Fibroblast of pulmonary artery (primary cell): ENCODE results near the gene DIPK1A.

ENCODE experiments used
- DNase-seq: peaks from one replicate; pipeline ENCODE4 v3.0.0-alpha.2; 2010; ENCODE audit warnings: low read depth
- H3K4me3 ChIP-seq: replicated peaks from 2 replicates; pipeline ENCODE4 v1.5.1; 2011; ENCODE audit warnings: low read depth, mild to moderate bottlenecking, control low read depth, low read length, moderate library complexity
- TF ChIP-seq, protein P1 (sequence below): IDR thresholded peaks from 2 replicates; pipeline ENCODE4 v1.5.1; 2011; ENCODE audit warnings: mild to moderate bottlenecking, control low read depth, low read length, inconsistent platforms; ENCODE audit errors: missing control alignments

The DIPK1A gene

DNA sequence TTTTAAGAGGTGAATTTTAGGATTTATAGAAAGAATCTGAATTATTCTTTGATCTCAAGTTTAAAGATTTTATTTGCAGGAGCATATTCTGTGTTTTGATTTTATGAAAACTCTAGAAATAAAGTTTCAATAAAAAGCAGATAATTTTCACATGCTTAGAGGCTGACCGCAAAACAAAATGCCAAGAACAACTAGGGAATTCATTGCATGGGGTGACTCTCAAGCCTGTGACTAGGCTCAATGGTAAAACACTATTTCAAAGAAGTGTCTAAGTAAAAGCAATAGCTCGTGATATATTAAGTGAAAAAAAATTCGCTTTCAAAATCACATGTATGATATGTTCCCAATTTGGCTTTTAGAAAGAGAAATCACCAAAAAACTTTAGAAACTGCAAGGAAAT, 79.9 kb downstream of the DIPK1A start:
- DNase-seq: no peak
- TF ChIP-seq, protein P1, sequence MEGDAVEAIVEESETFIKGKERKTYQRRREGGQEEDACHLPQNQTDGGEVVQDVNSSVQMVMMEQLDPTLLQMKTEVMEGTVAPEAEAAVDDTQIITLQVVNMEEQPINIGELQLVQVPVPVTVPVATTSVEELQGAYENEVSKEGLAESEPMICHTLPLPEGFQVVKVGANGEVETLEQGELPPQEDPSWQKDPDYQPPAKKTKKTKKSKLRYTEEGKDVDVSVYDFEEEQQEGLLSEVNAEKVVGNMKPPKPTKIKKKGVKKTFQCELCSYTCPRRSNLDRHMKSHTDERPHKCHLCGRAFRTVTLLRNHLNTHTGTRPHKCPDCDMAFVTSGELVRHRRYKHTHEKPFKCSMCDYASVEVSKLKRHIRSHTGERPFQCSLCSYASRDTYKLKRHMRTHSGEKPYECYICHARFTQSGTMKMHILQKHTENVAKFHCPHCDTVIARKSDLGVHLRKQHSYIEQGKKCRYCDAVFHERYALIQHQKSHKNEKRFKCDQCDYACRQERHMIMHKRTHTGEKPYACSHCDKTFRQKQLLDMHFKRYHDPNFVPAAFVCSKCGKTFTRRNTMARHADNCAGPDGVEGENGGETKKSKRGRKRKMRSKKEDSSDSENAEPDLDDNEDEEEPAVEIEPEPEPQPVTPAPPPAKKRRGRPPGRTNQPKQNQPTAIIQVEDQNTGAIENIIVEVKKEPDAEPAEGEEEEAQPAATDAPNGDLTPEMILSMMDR: no peak
- no peak overlapping the region for H3K4me3 ChIP-seq

DNA sequence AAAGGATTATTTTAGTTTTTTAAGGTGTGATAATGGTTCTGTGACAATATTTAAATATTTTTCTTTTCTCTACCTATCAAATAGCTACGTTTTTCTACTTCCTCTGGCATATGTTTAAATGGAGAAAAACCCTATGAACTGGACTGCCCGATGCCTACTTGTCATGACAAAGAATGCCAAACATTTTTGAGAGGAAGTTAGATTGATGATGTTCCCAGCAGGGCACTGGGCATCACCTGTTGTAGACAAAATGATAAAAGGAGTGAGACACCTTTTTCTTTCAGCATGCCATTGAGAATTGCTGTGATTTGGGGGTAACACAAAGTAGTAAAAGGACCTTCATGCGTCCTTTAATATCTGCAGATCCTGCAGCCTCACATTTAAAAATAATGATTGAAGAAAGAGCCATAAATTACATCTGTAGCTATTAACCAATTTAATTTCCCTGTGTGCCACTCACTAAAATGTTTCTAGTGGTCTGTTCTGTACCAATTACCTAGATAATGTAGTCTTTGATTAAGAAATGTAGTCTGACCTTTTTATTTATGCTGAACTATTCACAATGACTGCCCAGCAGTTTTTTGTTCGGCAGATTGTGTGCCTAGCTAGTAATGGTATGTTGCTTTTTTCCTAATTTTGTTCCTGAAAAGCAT, 81.8 kb downstream of the DIPK1A start:
- TF ChIP-seq, protein P1: no peak
- no peak for DNase-seq
- no peak overlapping the region for H3K4me3 ChIP-seq

DNA sequence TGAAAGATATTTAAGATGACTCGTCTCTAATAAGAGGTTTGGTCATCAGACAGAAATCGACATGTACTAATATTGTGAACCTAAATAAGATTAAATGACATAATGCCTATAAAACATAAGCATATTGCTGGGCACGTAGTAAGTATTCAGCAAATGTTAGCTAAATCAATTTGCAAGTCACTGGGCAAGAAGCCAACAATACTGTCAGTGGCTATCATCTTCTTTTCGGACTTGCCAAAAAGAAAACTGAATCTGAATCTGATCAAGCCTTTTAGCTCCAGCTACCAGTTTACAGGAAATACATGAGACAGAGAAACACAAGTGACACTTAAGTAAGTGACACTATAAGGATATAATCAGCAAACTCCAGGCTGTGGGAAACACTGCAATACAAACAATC, 83.5 kb downstream of the DIPK1A start:
- DNase-seq: no peak
- no peak overlapping the region for H3K4me3 ChIP-seq
- TF ChIP-seq, protein P1: no peak

DNA sequence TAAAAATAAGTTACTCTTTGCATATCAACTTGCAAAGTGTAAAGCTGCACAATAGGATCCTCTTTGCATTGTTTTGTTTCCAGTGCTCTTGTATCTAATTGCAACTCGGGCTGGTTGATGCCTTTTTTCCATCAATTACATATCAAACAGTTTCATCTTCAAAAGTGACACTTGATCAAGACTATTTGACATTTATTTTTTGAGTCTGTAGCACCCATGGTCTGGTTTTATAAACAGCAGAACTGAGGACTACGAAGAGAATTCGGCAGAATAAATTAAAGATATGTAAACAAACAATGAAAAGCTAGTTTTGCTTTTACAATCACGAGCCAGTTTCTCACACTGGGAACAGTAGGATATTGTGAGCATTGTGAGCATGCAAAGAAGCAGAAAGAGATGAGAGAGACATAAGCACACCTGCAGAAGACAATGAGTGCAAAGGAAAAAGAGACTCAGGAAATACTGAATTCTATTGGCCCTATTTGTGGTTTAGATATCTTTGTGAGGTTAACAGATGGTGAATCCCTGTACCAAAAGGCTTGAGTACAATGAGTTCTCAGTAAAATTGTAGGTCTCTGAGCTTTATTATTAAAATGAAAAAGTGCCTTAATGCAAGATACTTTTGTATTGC, 84.1 kb downstream of the DIPK1A start:
- TF ChIP-seq, protein P1: no peak
- no peak for DNase-seq
- H3K4me3 ChIP-seq: no peak overlapping the region

DNA sequence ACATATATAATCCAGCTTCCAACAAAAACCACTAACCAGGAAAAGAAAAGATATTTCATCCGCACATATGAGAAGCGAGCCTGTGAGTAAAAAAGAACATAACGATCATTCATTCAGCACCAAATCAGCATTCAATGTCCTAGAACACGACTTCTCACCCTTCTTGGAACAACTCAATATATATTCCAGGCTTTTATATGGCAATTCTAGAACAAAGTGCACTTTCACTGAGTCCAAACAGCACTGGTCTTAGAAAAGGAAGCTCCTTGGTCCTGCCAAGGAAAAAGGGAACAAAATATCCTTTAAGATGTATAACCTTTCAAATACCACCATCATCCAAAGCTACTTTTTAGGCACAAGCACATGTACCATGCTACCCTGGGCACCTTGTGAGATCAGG, 84.9 kb downstream of the DIPK1A start:
- H3K4me3 ChIP-seq: no peak overlapping the region
- TF ChIP-seq, protein P1: no peak
- no peak for DNase-seq

DNA sequence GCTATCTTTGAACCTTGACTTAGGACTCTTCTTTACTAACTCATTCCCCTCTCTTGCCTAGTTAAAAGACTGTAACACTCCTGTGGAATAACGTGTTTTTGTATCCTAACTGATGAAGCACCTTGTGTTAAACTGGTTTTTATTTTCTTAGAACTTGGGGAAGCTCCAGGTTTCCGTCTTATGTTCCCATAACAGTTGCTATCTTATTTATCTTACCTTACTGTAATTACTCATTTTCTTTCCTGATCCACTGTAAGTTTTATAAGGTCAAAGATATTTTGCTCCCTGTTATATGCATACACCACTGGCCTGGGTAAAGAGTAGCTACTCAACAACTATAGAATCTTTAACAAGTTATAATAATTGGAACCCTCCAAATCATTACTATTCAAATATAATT, 86.3 kb downstream of the DIPK1A start:
- TF ChIP-seq, protein P1: no peak
- DNase-seq: no peak
- H3K4me3 ChIP-seq: no peak overlapping the region

- H3K4me3 ChIP-seq: no peak overlapping the region
- TF ChIP-seq, protein P1: no peak
- DNase-seq: peak; percentile 15
Observed at GRCh38 chr1:92872719-92873118, 88.5 kb downstream of the DIPK1A start.
